ENCODE data around the gene GSC2. TPM values are rescaled to one million over a fixed set of nuclear protein-coding genes. Genes with fewer than 3 reads are reported as not detected.

The GSC2 gene
- total RNA-seq, 1 donor from 2014 or later, result not detected

GRCh38 chr22:19195796-19196731 is 46.0 kb upstream of the GSC2 start:
- Mint-ChIP-seq H3K9me3 (ENCODE audit: low read depth) (no peaks in the 10 kb centered on the region), H3K27ac (ENCODE audit: unreplicated experiment) (no peak overlapping the region), H3K4me3 (ENCODE audit: unreplicated experiment) (no peak overlapping the region), H3K27me3 (ENCODE audit: low read depth) (no peaks in the 10 kb centered on the region), H3K36me3 (ENCODE audit: low read depth) (peaks cover 50% of the 10 kb centered on the region), H3K4me1 (ENCODE audit: low read depth) (no peaks in the 10 kb centered on the region)
- DNase-seq (ENCODE audit: low spot score), result peak; percentile 85
- TF ChIP-seq CTCF (IDR thresholded peaks at IDR 0.05), result no peak

GRCh38 chr22:19194766-19195536 is 44.9 kb upstream of the GSC2 start:
- H3K27me3 Mint-ChIP-seq (ENCODE audit: low read depth), result no peaks in the 10 kb centered on the region
- no peak for TF ChIP-seq CTCF (IDR thresholded peaks at IDR 0.05)
- H3K4me3 Mint-ChIP-seq (ENCODE audit: unreplicated experiment), result no peak overlapping the region
- no peaks in the 10 kb centered on the region for H3K4me1 Mint-ChIP-seq (ENCODE audit: low read depth)
- peaks cover 53% of the 10 kb centered on the region for H3K36me3 Mint-ChIP-seq (ENCODE audit: low read depth)
- no peak overlapping the region for H3K27ac Mint-ChIP-seq (ENCODE audit: unreplicated experiment)
- DNase-seq (ENCODE audit: low spot score), result peak; percentile 51
- no peaks in the 10 kb centered on the region for H3K9me3 Mint-ChIP-seq (ENCODE audit: low read depth)

- no peak for DNase-seq (ENCODE audit: low spot score)
- H3K36me3 Mint-ChIP-seq (ENCODE audit: low read depth), result peaks cover 50% of the 10 kb centered on the region
- H3K27me3 Mint-ChIP-seq (ENCODE audit: low read depth), result no peaks in the 10 kb centered on the region
- H3K27ac Mint-ChIP-seq (ENCODE audit: unreplicated experiment), result no peak overlapping the region
- TF ChIP-seq CTCF (IDR thresholded peaks at IDR 0.05), result no peak
- no peaks in the 10 kb centered on the region for H3K9me3 Mint-ChIP-seq (ENCODE audit: low read depth)
- no peak overlapping the region for H3K4me3 Mint-ChIP-seq (ENCODE audit: unreplicated experiment)
- no peaks in the 10 kb centered on the region for H3K4me1 Mint-ChIP-seq (ENCODE audit: low read depth)
Observed at GRCh38 chr22:19193879-19194278, 43.8 kb upstream of the GSC2 start.

- Mint-ChIP-seq H3K9me3 (ENCODE audit: low read depth) (no peaks in the 10 kb centered on the region), H3K4me1 (ENCODE audit: low read depth) (peaks cover 4% of the 10 kb centered on the region), H3K4me3 (ENCODE audit: unreplicated experiment) (no peak overlapping the region), H3K36me3 (ENCODE audit: low read depth) (peaks cover 14% of the 10 kb centered on the region), H3K27ac (ENCODE audit: unreplicated experiment) (no peak overlapping the region), H3K27me3 (ENCODE audit: low read depth) (no peaks in the 10 kb centered on the region)
- TF ChIP-seq CTCF (IDR thresholded peaks at IDR 0.05), result no peak
- DNase-seq (ENCODE audit: low spot score), result peak; percentile 24
Observed at GRCh38 chr22:19187716-19188563, 37.8 kb upstream of the GSC2 start.
